Adrenal gland (tissue), 12 donors: ENCODE results near the gene EIF3J. TPM values are rescaled to one million over a fixed set of nuclear protein-coding genes. Genes with fewer than 3 reads are reported as not detected.
"Not testable (repeated sequence)": the region's sequence is repeated elsewhere in the genome, so short reads cannot be mapped to it uniquely, and the experiment has no call there.

Source experiments
- DNase-seq, 7 donors: peaks; one replicate each; pipeline ENCODE4 v3.0.0-alpha.2; 2019 to 2020
- H3K27ac ChIP-seq, 5 donors: fragments of 200-600 bp; sonication (generic) in 4 of 5; 1 replicate in 3 of 5; 2 replicates in 2 of 5; pipeline versions ENCODE4 v1.5.1 to v1.8.0; 2016 to 2020; ENCODE audit warnings: mild to moderate bottlenecking in 1 of 5
- H3K27me3 ChIP-seq: fragments of 200-600 bp; 2 replicates; pipeline ENCODE4 v1.8.0; 2021
- H3K36me3 ChIP-seq, 2 donors: fragments of 200-600 bp; replicated peaks in 1 of 2; 1 replicate in 1 of 2; 2 replicates in 1 of 2; pipeline versions ENCODE4 v1.5.1 to v1.8.0; 2018 to 2022
- H3K4me1 ChIP-seq, 2 donors: fragments of 200-600 bp; replicated peaks in 1 of 2; 1 replicate in 1 of 2; 2 replicates in 1 of 2; pipeline versions ENCODE4 v1.5.1 to v1.8.0; 2018 to 2021
- H3K4me3 ChIP-seq, 4 donors: fragments of 200-600 bp; sonication (generic) in 3 of 4; one replicate each; pipeline ENCODE4 v1.5.1; 2016 to 2018
- H3K9me3 ChIP-seq, 3 donors: fragments of 200-600 bp; sonication (generic) in 1 of 3; replicated peaks in 1 of 3; 1 replicate in 2 of 3; 2 replicates in 1 of 3; pipeline versions ENCODE4 v1.5.1 to v1.8.0; 2016 to 2021
- POLR2A ChIP-seq, 2 donors: fragments of 450-650 bp; IDR thresholded peaks; one replicate each; pipeline ENCODE4 v1.6.1; 2017; ENCODE audit warnings: antibody characterized with exemption in 2 of 2, mild to moderate bottlenecking in 2 of 2, moderate library complexity in 1 of 2
- WGBS, 4 donors: extraction: QIAGEN DNeasy Blood & Tissue Kit in 2 of 4; methylation state at CpG; one replicate each; pipeline versions ENCODE4 v1.1.5 to v1.1.7; 2013 to 2017; 5-methylcytosine and 5-hydroxymethylcytosine counted together
- intact Hi-C, 2 donors: fragments of 100-400 bp; cut with DNase I; formaldehyde crosslinking; loops; one replicate each; pipeline versions ENCODE4 v1.14.1 to v1.15.0; 2022 to 2023
- polyA plus RNA-seq, 3 donors: library from polyadenylated mRNA; stranded (reverse); fragments of 200-250 nt in 2 of 3; fragments of 350-450 nt in 1 of 3; fragmentation: Illumina TruSeq in 1 of 3; extraction: RNeasy Lipid Tissue Mini Kit (QIAGEN cat#74804) in 1 of 3; gene quantifications; one replicate each; pipeline ENCODE4 v1.2.3, GENCODE V29; 2013 to 2014
- total RNA-seq, 9 donors: library from RNA; depleted of rRNA in 4 of 9; stranded (reverse); fragments of >200 nt in 4 of 9; fragments of 120-200 nt in 1 of 9; fragmentation: NEBNext Ultra II Directional in 1 of 9; extraction: Animal tissue kit (Norgen Biotek cat#: 25700) in 1 of 9; gene quantifications; one replicate each; pipeline versions ENCODE4 v1.1.0 to v1.2.4, GENCODE V29; 2013 to 2023
- TF ChIP-seq, protein P1 (sequence below), 6 experiments: fragments of 450-650 bp in 4 of 6; fragments of 200-600 bp in 2 of 6; sonication (generic) in 1 of 6; IDR thresholded peaks; 1 replicate in 5 of 6; 2 replicates in 1 of 6; pipeline versions ENCODE4 v1.5.1 to v1.8.0; 2016 to 2021; ENCODE audit warnings: antibody characterized with exemption in 6 of 6, mild to moderate bottlenecking in 2 of 6, moderate library complexity in 1 of 6
- donor health status: healthy with polysubstance abuse.
- donor health status: Bipolar disorder and iron deficiency.
- donor health status: DM: yes; HTN: yes; CAD: no.
- donor health status: DM: no; HTN: no; CAD: no.
- donor health status: DM: no; HTN: no; CAD: no.
- donor health status: DM: yes; HTN: yes; CAD: no.

Gene EIF3J
- total and polyA plus RNA-seq, 12 donors = 21.4 to 178 (median 53.8) TPM

DNA sequence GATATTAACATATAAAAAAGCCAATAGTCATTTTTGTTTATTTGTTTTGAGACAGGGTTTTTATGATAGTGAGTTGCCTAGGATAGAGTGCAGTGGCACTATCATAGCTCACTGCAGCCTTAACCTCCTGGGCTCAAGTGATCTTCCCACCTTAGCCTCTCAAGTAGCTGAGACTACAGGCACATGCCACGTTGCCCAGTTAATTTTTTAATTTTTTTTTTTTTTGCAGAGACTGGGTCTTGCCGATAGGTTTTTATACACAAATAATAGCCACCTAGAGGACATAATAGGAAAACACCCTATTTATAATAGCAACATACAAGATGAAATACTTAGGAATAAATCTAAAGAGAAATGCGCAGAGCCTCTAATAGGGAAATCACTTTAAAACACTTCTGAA, 13.3 kb downstream of the EIF3J start:
- intact Hi-C loops = no loop called here
- no peak for TF ChIP-seq POLR2A (IDR thresholded peaks at IDR 0.05)
- TF ChIP-seq, protein P1, sequence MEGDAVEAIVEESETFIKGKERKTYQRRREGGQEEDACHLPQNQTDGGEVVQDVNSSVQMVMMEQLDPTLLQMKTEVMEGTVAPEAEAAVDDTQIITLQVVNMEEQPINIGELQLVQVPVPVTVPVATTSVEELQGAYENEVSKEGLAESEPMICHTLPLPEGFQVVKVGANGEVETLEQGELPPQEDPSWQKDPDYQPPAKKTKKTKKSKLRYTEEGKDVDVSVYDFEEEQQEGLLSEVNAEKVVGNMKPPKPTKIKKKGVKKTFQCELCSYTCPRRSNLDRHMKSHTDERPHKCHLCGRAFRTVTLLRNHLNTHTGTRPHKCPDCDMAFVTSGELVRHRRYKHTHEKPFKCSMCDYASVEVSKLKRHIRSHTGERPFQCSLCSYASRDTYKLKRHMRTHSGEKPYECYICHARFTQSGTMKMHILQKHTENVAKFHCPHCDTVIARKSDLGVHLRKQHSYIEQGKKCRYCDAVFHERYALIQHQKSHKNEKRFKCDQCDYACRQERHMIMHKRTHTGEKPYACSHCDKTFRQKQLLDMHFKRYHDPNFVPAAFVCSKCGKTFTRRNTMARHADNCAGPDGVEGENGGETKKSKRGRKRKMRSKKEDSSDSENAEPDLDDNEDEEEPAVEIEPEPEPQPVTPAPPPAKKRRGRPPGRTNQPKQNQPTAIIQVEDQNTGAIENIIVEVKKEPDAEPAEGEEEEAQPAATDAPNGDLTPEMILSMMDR (IDR thresholded peaks at IDR 0.05) = peak; percentile 26 to 55 (median 46)

GRCh38 chr15:44550734-44551133, 13.8 kb downstream of the EIF3J start:
- WGBS, 4 donors = 87 to 91% (median 90%) methylated on average over 4 of the region's 4 CpGs
- no peaks in the 10 kb centered on the region for H3K27me3 ChIP-seq
- peaks cover 8 to 29% of the 10 kb centered on the region in 2 donors for H3K4me1 ChIP-seq
- no peak for DNase-seq
- no peak for TF ChIP-seq POLR2A (IDR thresholded peaks at IDR 0.05)
- TF ChIP-seq, protein P1 (IDR thresholded peaks at IDR 0.05) = no peak
- intact Hi-C loops = no loop called here
- H3K36me3 ChIP-seq = peaks cover 0 to 43% of the 10 kb centered on the region in 2 donors
- no peak overlapping the region for H3K27ac ChIP-seq
- no peak overlapping the region for H3K4me3 ChIP-seq
- H3K9me3 ChIP-seq = no peaks in the 10 kb centered on the region

More for the DNA sequence above, 13.3 kb downstream of the EIF3J start:
- peak in 1 of 7 donors; percentile 0 for DNase-seq
- no peaks in the 10 kb centered on the region for H3K9me3 ChIP-seq
- no peak overlapping the region for H3K27ac ChIP-seq
- 30 to 36% (median 32%) methylated on average over 3 of the region's 3 CpGs for WGBS, 4 donors
- peaks cover 8 to 29% of the 10 kb centered on the region in 2 donors for H3K4me1 ChIP-seq
- no peak overlapping the region for H3K4me3 ChIP-seq
- H3K27me3 ChIP-seq = no peaks in the 10 kb centered on the region
- H3K36me3 ChIP-seq = peaks cover 0 to 39% of the 10 kb centered on the region in 2 donors

- 68 to 77% (median 70%) methylated on average over 4 of the region's 4 CpGs for WGBS, 4 donors
- H3K27ac ChIP-seq = no peak overlapping the region
- H3K4me3 ChIP-seq = no peak overlapping the region
- TF ChIP-seq POLR2A (IDR thresholded peaks at IDR 0.05) = no peak
- no peaks in the 10 kb centered on the region for H3K9me3 ChIP-seq
- no peak for DNase-seq
- H3K27me3 ChIP-seq = no peaks in the 10 kb centered on the region
- H3K4me1 ChIP-seq = peaks cover 0 to 15% of the 10 kb centered on the region in 2 donors
- intact Hi-C loops = no loop called here
- H3K36me3 ChIP-seq = peaks cover 0 to 83% of the 10 kb centered on the region in 2 donors
Observed at GRCh38 chr15:44554934-44555723, 18.2 kb downstream of the EIF3J start.

- peaks cover 0 to 96% of the 10 kb centered on the region in 2 donors for H3K36me3 ChIP-seq
- DNase-seq, H3K4me1 ChIP-seq, H3K27me3 ChIP-seq, H3K9me3 ChIP-seq, H3K27ac ChIP-seq, H3K4me3 ChIP-seq, intact Hi-C loops: not testable (repeated sequence)
Observed at GRCh38 chr15:44560926-44561325, 24.0 kb downstream of the EIF3J start.

DNA sequence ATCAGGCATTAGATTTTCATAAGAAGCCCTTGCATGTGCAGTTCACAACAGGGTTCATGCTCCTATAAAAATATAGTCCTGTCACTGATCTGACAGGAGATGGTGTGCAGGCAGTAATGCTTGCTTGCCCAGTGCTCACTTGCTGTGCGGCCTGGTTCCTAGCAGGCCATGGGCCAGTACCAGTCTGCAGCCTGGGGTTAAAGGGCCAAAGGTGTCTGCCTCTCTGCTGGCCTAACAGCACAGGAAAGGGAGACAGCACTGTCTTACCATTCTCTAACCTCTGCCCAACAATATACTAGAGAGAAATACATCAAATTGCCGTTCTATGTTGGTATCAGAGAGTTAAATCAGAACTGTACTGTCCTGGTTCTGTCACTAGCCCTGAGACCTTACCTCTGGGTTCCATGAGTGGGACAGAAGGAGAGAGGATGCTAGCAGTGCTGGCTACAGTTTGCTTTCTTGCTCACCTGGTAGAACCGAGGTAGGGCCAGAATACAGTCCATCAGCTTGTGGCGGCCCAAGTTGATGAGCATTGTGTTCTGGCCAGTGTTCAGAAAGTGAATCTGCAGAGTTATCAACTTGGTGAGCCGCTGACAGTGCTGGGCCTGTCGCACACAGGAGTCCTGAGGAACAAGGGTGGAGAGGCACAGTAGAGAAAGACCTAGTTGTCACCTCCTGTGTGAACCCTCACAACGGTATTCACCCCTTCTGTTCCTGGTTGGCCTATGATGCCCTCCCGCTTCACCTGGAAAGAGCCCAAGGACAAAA, 28.6 kb downstream of the EIF3J start:
- peaks cover 0 to 80% of the 10 kb centered on the region in 2 donors for H3K36me3 ChIP-seq
- intact Hi-C loops = no loop called here

More for the DNA sequence above, 28.6 kb downstream of the EIF3J start:
- H3K9me3 ChIP-seq = no peaks in the 10 kb centered on the region
- no peaks in the 10 kb centered on the region for H3K27me3 ChIP-seq
- 69 to 83% (median 79%) methylated on average over 8 of the region's 8 CpGs for WGBS, 4 donors
- TF ChIP-seq, protein P1 (IDR thresholded peaks at IDR 0.05) = no peak
- no peak for TF ChIP-seq POLR2A (IDR thresholded peaks at IDR 0.05)
- no peaks in the 10 kb centered on the region for H3K4me1 ChIP-seq
- DNase-seq = no peak
- peak overlapping the region in 1 of 5 donors; percentile 26 for H3K27ac ChIP-seq
- H3K4me3 ChIP-seq = no peak overlapping the region
